T1000 (cell line): ENCODE measurements around the gene ARHGDIB.

Experiments used
- DNase-seq: peaks from one replicate; lab custom pipeline; 2025; ENCODE audit warnings: mixed read lengths; lab: John Stamatoyannopoulos, UW

The ARHGDIB gene

DNA sequence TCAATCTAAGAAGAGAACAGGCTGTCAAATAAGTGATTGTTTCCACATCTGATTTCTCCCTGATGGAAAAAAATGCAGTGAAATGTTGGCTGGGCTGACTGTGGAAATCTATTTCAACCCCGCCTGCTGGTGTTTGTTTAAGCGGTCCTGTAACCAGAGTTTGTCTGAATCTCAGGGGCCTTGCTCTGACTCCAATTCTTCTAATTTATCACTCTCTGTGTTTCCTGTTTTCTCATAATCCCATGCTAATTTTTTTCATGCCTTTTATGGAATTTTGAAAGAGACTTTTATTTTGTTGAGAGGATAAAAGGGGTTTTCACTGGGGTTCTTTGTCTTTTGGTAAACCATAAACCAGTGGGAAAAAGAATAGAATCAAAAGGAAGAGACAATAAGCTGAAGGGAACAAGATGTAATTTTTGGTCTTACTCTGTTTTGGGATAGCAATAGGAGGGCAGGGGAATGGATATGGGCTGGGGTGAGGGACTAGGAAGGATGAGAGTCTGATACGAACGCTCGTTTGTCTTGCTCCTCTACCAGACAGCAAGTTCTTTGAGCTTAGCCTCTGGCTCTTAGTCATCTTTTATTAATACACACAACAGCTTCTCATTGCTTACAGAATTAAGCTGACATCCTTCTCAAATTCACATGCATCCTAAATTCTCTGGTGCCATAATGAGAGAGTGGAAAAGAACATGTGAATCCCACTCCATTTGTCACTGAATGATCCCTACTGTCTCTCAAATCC is 67.7 kb downstream of the ARHGDIB start:
- no peak for DNase-seq

DNA sequence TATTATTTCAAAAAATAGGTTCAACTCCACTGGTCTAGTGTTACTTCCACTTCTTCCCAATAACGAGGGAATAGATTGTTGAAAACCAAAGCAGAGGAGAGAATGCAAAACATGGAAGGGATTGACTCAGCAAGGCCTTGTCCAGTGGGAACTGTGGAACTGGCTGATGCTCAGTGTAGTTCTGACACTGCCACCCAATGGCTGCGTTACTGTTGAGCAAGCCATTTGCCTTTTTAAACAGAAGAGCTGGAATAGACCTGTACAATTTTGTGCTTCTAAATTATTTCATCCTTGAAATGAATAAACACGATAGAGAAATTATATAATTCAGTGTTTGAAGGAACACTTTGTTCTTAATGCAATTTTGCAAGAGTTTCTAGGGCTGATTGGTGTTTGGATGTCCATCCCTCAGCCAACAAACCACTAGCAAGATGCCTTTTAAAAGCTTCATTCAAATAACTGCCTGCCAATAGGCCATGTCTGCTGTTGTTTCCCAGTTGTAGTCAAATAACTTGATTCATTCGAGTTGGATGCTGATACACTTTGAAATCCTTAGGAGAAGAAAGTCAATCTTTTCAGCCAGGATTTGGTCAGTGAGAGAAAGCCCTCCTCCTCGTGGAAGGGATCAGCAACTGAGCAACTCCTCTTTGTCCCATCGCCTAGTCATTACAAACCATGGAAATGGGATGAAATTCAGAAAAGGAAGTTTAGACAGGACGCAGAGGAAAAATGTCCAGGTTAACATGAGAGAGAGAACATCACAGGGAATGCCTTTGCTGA is 68.5 kb downstream of the ARHGDIB start:
- DNase-seq: no peak
